UCSD-AML1 (cell line): ENCODE results near the gene HABP2.

ENCODE experiments used
- DNase-seq: peaks from one replicate; lab custom pipeline; 2025; ENCODE audit not compliant: unreplicated experiment; lab: John Stamatoyannopoulos, UW

The HABP2 gene

DNA sequence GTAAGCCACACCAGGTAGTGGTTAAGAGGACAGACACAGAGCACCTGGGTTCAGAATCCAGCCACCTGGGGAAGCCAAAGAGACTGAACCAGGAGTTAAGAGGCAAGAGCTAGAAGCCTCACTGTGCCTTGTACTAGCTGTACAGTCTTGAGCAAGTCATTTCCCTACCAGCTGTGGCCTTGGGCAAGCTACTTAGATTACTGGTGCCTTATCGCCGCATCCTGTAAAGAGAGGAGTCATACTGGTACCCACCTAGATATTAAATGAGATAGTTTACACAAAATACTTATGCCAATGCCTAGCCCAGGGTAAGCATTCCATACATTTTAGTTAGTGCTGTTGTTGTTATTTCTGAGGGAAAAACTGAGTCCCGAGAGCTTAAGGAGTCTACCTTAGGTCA is 47.7 kb downstream of the HABP2 start:
- DNase-seq: no peak

DNA sequence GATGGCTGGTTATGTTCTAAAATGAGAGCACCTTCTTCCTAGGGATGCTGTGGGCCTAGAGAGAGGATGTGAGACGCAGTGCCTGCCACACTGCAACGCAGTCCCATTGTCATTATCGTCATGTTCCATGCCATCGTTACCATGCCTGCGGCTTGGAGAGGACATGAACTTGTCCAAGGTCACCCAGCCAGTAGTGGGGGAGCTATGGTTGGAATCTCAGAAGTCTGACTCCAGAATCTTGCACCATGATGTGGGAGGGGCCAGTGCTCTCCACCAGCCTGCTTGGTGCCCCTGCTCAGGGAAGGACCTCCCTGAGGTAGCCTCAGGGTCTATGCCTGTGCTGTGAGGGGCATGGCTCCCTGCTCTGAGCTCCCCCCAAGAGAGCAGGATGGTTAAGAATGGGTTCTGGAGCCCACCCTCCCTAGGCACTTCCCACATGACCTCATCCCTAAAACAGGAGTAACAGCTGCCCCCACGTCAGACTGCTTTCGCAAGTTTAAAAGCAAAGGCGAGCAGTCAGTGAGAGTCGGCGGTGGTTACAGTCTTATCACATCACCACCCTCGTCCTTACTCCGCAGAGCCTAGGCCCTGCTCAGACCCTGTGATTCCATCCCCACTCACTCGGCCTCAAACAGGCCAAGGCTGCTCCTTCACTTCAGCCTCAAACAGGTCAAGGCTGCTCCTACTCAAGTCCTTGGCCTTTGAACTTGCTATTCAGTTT is 50.4 kb downstream of the HABP2 start:
- DNase-seq: no peak

DNA sequence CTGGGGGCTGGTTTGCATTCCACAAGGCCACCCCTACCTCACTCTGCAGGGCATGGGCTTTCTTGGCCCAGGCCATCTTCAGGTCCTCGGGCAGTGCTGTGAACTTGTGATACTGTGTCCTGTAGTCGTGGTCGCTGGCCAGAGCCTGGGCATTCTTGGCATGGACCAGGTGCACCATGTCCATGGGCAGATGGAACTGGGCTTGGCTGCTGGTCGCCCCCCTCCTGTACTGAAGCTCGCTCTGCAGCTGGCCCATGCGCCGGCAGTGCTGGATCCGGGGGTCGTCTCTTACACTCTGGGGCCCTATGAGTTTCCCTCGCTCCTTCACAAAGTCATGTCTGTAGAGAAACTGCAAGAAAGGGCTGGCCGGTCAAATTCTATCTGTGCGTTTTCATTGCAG is 51.7 kb downstream of the HABP2 start:
- no peak for DNase-seq

DNA sequence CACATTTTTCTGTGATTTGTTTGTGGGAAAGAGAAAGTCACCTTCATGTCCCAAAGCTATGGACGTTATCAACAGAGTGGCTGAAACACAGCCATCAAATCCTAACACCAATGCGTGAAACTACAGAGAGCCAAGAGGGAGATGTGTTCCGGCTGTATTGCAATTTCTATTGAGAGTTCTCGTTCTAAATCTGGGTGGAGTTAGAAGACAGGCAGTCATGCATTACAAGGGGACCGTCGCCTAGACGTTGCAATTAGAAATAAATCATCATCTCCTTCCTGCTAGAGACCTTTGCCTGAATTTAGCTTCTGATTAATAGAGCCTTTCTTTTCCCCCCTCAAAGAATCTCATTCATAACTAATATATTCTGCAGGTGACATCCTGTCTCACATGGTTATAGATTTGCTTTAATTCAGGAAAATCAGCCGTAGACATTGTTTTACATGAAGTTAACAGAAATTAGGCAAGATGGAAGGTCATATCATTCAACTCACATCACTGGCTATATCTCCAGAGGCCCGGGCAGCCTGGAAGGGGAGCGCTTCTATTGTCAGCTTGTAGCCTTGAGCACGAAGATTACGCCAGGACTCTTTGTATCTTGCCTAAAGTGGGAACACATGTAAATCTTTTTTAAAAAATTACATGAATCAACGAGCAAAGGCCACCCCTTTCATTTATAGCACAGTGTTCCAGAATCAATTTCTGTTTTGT is 52.6 kb downstream of the HABP2 start:
- no peak for DNase-seq

GRCh38 chr10:113609704-113610108 is 56.9 kb downstream of the HABP2 start:
- DNase-seq: no peak

- no peak for DNase-seq
These were observed 58.1 kb downstream of the HABP2 start for GRCh38 chr10:113610631-113611601.

- no peak for DNase-seq
These were observed 59.3 kb downstream of the HABP2 start for GRCh38 chr10:113612154-113612553.

DNA sequence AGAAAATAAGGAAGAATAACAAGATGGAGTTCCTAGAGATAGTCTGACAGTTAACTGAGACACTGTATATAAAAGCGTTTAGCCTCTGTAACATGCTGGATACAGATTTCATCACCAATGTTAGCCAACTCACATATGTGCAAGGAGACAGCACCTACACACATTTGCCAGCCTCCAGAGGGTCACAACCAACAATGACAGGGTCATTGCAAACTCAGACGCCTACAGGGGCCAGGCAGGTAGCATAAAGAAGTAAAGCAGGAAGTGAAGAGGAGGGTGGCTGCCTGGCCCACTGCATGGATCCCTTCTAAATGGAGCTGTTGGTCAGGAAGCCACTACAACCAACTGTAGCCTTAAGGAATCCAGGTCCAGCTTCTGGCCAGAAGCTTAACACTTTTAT is 60.6 kb downstream of the HABP2 start:
- no peak for DNase-seq

GRCh38 chr10:113613977-113614690 is 61.3 kb downstream of the HABP2 start:
- no peak for DNase-seq

DNA sequence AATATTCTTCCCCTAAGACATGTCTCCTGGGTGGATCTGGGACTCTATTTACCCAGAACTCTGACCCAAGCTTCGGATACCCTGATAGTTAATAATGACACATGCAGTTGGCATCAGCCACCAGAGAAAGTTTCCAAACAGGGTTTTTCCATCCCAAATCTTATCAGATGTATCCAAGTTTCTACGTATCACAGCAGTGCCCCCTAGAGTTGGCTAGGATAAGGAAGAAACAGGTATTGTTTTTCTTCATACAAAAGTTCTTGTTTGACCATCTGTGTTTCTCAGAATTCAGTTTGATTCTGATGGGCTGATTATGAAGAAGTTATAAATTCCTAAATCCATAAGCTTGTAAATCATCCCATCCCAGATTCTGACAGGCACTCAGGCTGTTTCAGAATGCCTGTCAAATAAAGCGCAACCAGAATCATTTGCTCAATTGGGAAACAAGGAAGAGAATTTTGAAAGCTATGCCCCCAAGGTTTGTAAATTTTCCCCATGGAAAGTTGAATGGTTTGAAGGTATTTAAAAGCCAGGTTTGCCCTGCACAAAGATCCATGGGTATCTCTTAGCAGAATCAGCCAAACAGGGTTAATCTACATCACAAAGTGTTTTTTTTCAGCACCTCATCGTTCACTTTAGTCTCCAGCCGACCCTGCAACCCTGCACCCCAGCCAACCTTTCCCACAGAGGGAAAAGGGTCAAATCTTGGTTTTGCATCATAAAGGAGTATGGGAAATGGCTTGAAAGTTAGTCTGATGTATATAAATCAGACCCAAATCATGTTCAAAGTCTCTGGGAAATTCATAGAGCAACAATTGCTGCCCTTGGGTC is 63.6 kb downstream of the HABP2 start:
- DNase-seq: no peak

DNA sequence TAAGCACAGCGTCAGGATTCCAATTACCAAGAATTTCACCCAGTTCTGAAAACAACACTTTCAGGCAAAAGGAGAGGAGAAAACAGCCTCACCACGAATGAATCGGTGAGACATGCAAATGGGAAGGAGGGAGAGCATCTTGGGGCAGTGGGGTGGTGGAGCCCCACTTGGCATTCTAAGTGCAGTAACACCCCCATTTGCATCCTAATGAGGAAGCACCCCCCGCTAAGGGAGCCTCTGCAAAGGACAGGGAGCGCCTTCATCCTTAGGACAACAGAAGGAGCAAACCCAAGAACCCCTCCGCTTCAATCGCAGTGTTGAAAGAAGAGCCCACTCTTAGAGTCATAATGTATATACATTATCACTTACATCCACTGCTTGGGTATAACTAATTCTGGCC is 64.2 kb downstream of the HABP2 start:
- no peak for DNase-seq

DNA sequence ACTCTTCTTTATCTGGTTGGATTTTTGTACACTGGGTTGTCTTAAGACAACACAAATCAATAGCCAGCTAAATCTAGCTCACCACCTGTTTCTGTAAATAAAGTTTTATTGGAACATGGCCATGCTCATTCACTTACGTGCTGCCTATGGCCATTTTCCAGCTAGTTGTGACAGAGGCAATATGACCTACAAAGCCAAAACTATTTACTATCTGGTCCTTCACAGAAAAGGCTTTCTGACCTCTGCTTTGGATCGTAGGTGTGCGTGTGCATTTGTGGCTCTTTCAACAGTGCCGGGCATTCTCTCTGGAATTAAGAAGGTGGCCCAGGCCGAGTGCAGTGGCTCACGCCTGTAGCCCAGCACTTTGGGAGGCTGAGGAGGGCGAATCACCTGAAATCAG is 65.5 kb downstream of the HABP2 start:
- DNase-seq: no peak

DNA sequence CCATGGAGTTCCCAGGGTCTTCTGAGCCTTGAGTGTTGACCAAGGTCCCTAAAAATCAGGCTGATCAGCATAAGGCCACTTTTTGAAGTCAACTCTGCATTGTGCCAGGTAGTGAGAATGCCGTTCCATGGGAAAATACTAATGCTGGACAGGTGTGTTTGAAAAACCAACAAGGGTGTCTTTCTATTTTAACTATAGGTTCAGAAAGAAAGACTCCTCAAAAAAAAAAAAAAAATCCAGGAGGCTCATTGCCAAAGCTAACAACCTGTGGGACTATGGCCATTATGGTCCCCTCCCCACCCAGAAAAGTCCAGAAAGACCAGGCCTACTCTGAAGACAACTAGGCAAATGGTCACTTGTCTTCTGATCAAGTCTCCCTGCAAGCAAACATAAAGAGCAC is 66.5 kb downstream of the HABP2 start:
- DNase-seq: no peak

- DNase-seq: no peak
These were observed 67.7 kb downstream of the HABP2 start for GRCh38 chr10:113620511-113620910.

- no peak for DNase-seq
These were observed 68.1 kb downstream of the HABP2 start for GRCh38 chr10:113620936-113621335.

GRCh38 chr10:113621799-113622198 is 68.9 kb downstream of the HABP2 start:
- DNase-seq: no peak

GRCh38 chr10:113622831-113623230 is 70.0 kb downstream of the HABP2 start:
- DNase-seq: no peak

DNA sequence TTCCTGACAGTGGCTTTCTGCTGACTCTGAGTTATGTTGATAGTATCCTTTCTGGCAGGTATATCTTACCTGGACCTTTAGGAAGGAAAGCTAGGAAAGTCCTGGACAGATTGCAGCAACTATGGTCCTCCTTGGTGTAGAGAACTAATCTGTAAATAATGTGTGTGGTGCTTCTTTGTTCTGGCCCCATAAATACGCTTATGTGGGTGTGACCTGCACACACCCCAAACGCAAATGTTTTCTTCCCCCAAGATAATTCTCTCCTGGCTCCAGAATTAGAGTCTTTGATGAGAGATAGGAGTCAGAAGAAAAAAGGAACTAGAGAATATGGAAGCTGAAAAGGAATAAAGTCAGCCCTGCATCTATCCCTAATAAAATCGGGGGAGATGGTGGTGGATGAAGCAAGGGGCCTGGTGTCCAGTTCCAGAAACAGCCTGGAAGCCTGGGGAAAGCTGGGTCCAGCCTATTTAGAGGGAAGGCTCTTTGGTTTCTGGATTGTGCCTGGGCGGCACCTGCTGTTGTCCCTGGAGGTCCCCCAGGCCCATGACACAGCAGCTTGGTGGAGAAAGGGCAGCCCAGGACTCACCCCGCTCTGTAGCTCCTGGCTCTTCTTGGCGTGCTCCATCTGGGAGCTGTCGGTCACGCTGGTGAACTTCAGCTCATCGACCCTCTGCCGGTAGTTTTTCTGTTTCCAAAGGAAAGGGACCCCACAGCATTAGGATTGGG is 72.8 kb downstream of the HABP2 start:
- no peak for DNase-seq

DNA sequence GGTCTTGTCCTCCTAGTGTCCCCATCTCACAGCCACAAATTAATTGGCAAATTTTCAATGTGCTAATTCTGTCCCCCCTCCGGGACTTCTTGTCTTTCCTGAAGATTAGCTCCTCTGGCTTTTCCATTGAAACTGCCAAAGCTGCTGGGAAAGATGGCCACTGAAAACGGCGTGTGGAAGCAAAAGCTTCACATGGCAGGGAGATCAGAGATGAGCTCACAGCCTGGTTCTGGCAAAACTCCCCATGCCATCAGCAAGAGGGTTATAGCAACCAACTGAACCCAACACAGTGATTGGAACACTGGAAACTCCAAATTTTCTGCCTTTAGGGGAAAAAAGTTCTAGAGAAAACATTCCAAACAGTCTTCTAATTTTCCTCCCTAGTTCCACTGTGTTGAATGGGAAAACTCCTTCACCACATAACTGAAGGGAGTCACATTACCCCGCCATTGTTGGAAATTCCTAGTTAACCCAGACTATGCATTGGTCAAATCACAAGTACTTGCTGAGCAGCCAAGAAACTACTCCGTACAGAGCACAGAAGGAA is 74.0 kb downstream of the HABP2 start:
- DNase-seq: no peak
